Left ventricle myocardium superior (tissue), 1 donor: Measurements from ENCODE around the gene NAPB. TPM values are rescaled to one million over a fixed set of nuclear protein-coding genes. Genes with fewer than 3 reads are reported as not detected.

Experiments
- ATAC-seq: fragments of 200-7000 bp; cut with Tn5 transposase; one replicate; pipeline ENCODE4 v1.9.1; 2020; ENCODE audit warnings: mild to moderate bottlenecking, moderate library complexity
- DNase-seq: peaks from one replicate; pipeline ENCODE4 v3.0.0-alpha.2; 2020
- intact Hi-C: fragments of 100-400 bp; cut with micrococcal nuclease; formaldehyde crosslinking; loops from one replicate; pipeline ENCODE4 v1.11.0; 2022
- total RNA-seq: library from RNA; stranded (reverse); fragmentation: NEBNext Ultra II Directional; extraction: Animal tissue kit (Norgen Biotek cat#: 25700); gene quantifications from one replicate; pipeline ENCODE4 v1.2.1, GENCODE V29; 2021
- donor health status: DM: no; HTN: yes; CAD: no; lungs with severe emphysema.

NAPB gene
- total RNA-seq, 1 donor from 2014 or later, result 6.0 TPM

DNA sequence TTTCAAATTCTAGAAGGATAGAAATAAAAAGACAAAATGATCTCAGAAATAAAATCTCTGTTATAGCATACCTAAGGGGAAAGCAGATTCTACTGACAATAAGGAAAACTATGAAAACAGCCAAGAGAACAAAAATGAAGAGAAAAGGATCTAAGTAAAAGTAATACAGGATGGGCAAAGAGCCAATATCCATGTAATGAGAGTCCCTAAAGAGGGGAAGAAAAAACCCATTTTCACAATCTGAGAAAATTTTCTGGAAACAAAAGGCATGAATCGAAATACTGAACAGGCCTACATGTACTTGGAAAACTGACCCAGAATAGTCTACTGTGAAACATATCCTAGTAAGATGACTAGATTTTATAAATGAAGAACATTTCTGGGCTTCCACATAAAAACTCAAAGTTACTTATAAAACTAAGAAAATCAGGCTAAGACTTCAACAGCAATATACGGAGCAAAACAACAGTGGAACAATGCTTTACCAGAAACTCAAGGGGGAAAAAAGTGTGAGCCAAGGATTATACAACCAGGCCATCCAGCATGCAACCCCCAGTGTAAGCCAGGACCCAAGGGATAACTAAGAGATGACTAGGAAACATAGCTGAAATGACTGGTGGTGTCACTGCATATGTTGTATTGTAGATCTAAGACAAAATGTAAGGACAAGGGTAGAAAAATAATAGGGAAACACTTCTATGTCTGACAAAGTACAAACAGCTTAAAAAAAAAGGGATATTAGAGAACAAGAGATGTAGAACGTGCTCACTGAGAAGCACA is 10.2 kb downstream of the NAPB start:
- ATAC-seq (peak; percentile 18), DNase-seq (no peak)
- intact Hi-C loops, result loop anchor here (10.0 kb wide), 1 partner anchor 46 kb away; the partner anchor contains the start of gene GZF1

DNA sequence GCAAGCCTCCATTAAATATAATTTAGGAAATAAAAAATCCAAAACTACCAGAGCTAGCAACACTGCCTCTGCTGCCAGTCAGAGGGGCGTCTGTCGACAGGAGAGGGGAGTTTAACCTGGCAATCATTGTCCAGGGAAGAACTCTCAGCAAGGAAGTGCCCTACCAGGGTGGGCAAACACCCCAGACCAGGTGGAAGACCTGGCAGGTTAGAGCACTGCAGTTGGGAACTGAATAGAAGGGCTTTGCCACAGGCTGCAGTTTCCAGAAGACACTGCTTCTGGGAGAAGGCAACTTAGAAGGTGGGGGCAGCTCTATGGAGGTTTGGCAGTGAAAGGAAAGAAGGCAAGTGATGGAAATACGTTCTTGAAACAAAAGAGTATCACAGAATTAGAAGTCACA is 11.5 kb downstream of the NAPB start:
- intact Hi-C loops, result loop anchor here (10.0 kb wide), 1 partner anchor 45 kb away; the partner anchor contains the start of gene GZF1
- no peak for DNase-seq
- no peak for ATAC-seq

DNA sequence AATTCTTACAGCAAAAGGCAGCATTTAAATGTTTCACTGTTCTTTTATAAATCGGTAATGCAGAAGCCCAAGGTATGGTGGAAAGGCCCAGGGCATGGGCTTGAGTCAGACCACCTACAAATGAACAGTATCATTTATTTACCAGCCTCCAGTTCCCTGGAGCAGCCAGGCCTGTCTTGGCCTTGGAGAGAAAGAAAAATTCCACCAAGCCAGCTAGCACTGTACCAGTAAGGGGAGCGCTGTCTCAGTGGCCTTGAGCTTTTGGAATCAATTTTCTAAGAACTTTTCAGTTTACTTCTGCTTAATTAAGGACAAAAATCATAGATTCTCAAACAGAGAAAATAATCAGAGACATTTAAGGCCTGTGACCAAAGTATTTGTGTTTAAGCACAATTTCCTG is 12.3 kb downstream of the NAPB start:
- DNase-seq (no peak), ATAC-seq (peak; percentile 27)
- intact Hi-C loops, result no loop called here

DNA sequence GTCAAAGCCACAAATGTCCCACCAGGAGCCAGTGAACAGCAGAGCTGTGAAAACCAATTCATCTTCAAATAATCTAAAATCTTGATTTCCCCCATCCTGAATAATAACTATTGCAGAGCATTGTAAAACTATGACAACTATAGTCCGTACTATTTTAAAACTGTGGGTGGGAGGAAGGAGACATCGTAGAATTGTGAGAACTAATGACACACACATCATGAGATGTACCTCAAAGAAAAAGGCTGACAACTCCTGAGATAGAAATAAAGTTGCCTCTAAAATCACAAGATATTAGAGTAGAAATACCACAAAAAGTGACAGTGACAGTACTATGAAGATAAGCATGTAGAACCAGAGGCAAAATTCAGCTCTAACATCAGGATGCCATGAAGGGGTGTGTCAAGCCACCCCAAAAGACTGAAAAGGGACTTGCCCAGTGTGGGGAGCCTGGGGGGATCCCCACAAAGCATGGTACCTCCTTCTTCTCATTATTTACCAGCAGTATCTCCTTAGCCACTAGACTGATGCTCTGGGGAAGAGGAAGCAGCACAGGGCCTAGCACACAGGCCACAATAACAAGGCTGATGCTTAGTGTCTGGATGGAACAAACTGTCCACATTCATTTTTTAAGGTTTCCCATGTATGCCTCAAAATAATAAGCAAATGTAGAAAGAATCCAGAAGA is 13.4 kb downstream of the NAPB start:
- DNase-seq (no peak), ATAC-seq (no peak)
- intact Hi-C loops, result no loop called here

DNA sequence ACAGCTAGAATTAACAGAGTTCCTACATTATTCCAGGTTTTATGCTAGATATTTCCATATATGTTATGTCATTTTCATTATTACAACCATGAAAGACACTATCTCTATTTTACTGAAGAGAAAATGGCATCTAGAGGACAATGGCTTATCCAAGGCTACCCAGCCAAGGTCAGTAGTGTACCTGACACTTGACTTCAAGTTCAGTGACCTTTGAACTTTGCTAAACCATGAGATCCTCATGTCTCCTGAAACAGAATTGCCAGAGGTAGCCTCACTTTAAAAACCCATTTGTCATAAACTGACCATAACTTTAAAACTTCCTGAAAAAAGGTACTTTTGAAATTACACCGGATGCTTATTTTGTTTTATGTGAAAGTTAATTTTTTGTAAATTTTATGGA is 14.4 kb downstream of the NAPB start:
- DNase-seq (no peak), ATAC-seq (no peak)
- intact Hi-C loops, result no loop called here

DNA sequence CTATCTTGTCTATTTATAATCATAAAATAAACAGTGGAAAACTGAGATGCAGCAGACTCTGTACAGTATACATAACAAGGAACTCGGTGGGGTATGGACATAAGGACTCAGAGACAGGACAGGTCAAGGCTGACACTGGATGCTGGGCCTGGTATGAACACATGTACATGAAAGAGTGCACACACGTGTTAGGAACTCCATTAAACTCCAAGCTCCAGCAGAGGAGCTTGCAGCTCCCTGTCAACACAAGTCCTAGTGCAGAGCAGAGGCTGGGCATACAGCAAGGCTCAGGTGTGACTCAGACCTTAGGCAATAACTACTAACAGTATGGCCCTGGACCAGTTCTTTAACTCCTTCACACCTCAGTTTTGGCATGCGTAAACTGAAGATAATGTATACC is 17.1 kb downstream of the NAPB start:
- intact Hi-C loops, result no loop called here

DNA sequence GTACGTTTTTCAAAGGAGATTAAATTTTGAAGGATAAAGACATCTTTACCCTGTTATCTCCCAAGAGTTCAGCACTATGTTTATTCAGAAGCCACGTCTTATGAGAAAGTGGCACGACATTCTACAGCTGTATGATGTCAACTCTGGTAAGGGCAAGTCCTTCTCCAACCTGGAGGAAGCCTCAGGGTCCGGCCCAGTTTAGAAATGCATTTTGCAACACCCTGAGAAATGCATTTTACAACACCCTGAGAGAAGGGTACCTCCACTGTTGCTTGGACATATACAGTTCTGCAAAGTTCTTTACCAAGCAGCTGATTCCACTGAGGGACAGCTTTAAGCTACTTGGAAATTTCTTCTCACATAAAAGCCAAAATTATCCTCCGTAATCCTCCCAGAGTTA is 17.5 kb downstream of the NAPB start:
- intact Hi-C loops, result no loop called here
- no peak for DNase-seq
- ATAC-seq, result no peak

More for the DNA sequence above, 17.1 kb downstream of the NAPB start:
- DNase-seq, result no peak
- ATAC-seq, result peak; percentile 11

DNA sequence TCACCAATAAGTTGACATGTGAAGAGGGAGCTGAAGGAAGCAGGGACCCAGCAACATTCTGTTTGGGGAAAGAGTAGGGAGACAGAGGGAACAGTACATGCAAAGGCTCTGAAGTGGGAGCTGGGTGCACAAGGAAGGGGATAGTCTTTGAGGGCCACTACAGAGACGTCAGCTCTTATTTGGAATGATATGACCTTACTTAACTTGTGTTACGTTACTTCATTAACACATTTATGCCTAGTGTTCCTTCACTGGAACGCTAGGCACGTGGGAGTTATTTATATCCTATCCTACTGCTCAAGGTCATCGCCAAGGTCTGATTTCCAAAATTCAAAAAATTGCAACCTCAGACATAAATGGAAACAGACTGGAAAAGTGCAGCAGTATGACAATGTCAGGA is 20.2 kb downstream of the NAPB start:
- ATAC-seq, result peak; percentile 67
- no peak for DNase-seq
- intact Hi-C loops, result no loop called here

DNA sequence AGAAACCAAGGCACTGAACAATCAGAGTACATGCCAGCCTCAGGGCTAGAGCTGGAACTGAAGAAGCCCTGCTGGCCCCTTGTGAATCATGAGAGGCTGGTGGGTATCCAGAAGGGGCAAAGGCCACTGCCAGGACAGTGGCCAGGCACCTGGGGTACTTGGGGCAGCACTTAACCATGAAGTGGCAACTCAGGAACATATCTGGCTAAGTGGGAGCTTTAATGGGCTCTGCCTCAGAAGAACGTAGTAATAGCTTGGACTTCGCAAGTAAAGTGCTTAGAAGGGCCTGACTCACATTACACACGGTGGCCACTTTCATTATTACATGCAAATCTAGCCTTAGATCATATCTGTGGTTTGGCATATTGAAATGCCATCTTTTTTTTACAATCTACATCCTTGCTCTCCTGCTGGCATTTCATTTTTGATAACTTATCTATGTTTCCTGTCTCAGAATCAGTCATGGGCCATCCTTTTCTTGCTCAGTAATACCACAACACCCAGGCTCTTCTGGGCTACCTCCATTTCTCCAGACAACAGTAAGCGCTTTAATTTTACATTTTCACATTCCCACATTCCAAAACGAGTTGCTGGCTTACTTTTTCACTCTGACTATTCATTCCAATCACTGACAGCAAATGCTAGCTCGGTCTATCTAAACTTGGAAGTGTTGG is 21.6 kb downstream of the NAPB start:
- DNase-seq (no peak), ATAC-seq (peak; percentile 16)
- intact Hi-C loops, result no loop called here

DNA sequence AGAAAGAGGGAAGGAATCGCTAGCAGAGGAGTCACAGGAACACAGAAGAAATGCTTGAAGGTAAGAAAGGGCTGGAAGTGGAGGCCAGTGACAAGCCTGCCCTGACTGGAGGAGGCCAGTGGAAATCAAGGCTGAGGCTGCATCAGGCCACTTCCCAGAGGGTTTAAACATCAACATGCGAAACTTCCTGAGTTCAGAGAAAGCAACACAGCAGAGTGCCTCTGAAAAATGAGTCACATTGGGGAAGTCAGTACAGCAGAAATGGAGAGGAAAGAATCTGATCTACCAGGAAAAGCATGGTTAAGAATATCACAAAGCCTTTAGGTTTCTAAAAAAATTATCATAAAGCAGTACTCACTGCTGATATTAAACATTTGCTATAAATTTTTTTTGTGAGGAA is 23.3 kb downstream of the NAPB start:
- DNase-seq, result no peak
- intact Hi-C loops, result no loop called here
- peak; percentile 33 for ATAC-seq

DNA sequence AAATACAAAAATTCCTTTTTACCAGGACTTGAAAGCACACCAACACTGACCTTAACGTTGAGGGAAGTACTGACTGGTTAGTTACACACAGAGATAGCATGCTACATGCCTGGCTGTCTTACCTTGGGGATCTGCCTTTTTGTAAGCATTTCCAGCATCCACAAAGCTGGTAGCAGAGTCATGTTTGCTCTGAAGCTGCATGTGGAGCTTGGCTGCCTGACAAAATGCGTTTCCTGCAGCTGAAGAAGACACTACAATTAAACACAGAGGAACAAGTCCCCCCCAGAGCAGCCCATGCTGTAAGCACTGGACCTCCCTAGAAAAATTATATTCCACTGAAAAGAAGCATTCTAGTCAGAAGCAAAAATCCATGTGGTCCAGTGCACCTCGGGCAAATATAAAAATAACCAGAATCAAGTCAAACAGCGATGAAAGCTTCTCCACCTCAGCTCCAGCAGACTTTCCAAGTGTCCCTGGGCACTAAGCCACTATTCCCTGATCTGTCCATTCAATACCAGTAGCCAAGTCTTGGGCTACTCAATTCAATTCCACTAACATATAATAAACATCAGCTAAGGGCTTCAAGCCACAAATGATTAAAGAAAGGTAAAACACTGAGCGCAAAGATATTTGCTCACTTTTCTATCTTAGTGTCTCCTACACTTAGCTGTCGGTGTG is 24.2 kb downstream of the NAPB start:
- intact Hi-C loops, result no loop called here
- DNase-seq (no peak), ATAC-seq (peak; percentile 47)

DNA sequence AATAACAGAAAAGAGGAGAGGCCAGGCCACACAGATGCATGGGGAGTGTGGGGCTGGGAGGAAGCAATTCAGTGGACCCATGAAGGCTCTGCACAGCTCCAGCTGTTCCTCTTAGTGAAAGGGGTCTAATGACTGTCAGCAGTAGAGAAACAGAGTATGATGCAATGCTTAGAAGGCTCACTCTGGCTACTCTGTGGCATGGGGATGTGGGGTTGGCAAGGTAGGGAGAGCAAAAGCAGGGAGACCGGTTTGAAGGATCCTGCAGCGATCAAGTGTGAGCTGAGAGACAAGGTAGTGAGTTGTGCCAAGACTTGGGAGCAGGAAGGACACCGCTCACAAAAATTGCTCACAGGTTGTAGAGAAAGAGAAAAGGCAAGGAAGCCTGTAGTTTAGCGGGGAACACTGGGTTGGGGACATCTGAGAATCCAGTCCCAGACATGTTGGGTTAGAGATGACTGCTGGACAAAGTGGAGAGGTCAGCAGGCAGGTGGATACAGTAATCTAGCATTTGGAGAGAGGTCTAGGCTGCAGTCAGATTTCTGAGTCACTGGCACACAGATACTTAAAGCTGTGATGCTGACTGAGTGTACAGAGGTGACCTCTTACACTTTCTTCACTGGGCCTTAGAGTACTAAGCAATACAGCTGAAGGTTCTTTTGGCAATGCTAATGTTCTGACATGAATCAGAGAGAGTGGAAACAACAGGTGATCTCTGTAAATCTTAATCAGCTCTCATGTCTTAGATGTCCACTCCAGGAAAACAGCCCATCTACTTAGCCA is 27.1 kb downstream of the NAPB start:
- no peak for DNase-seq
- no peak for ATAC-seq
- intact Hi-C loops, result no loop called here

DNA sequence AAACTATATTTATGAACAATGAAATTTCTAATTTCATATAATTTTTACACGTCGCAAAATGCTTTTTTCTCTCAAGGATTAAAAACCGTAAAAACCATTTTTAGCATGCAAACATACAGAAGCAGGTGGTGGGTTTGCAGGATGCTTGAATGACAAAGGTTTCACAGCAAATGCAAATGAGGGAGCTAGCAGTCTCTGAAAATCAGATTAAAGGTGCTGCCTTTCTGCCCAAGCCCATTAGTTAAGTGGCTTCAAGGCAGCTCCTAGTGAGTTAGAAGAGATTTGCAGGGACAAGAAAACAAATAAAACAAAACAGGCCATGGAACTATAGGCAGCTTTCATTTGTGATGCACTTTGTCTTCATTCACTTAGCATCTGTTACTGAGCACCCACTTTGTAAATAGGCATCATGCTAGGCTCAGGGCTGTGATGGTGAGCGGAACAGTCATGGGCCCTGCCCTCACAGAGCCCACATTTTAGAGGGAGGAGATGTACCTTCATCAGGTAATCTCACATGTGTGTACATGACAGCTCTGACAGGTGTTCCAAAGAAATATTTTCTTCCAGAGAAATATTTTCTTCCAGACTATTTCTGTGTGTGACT is 29.5 kb downstream of the NAPB start:
- DNase-seq, result no peak
- intact Hi-C loops, result no loop called here
- ATAC-seq, result no peak

DNA sequence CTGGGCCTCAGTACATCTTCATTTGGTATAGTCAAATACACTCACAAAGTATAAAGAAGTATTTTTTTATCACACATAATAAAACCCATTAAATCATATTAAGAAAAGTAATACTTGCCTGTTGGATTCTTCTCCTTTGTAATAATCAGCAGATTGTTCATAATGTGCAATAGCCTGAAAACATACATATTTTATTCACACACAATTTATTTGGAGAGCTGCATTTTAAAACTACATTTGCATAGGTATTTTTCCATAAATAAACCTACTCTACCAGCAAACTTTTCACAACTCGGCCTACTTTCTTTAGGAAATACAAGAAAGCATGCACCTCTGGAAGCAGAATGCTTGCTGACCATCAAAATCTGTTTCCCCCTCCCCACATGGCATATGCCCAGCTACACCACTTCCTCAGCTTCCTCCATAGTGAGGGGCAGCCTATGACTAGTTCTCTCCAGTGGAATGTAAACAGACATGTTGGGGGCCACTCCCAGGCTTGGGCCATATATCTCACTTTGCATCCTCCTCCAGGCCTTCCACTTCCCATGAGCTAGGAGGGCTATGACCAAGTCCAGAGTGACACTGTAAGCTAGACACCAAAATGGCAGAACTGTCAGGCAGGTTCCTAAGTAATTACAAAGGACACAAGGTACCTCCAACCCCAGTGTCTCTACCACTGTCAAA is 31.1 kb downstream of the NAPB start:
- ATAC-seq (no peak), DNase-seq (no peak)

DNA sequence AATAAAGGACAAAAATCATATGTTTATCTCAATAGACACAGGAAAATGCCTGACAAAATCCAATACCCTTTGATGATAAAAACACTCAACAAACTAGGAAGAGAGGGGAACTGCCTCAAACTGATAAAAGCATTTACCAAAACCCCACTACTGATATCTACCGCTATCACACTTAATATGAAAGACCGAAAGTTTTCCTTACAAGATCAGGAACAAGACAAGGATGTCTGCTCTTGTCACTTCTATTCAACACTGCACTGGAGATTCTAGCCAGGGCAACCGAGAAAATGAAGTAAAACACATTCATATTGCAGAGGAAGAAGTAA is 34.2 kb downstream of the NAPB start:
- intact Hi-C loops, result no loop called here
- ATAC-seq (no peak), DNase-seq (no peak)

More for the DNA sequence above, 31.1 kb downstream of the NAPB start:
- intact Hi-C loops, result no loop called here

DNA sequence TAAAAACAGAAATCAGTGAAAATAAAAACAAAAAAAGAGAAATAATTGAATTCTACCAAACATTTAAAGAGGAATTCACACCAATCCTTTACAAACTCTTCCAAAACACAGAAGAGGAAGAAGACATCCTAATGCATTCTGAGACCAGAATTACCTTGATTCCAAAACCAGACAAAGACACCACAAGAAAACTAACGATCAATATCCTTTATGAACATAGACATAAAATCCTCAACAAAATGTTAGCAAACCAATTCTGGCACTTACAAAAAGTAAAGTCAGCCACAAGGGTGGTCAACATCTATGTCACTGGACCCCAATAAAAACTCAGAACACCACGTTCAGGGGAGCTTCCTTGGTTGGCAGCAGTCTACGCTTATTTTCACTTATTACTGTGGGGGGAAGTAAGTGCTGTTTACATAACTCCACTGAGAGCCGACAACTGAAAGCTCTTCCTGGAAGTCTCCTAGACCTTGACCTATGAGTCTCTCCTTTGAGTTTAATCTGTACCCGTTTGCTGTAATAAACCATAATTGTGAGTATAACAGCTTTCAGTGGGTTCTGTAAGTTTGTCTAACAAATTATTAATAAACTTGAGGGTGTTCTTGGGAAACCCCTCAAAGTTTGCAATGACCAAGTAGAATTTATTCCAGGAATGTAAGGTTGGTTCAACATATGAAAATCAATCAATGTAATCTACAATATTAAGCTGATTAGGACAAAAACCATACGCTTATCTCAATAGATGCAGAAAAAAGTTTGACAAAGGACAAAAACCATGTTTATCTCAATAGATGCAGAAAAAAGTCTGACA is 34.8 kb downstream of the NAPB start:
- ATAC-seq (no peak), DNase-seq (no peak)
- intact Hi-C loops, result no loop called here

DNA sequence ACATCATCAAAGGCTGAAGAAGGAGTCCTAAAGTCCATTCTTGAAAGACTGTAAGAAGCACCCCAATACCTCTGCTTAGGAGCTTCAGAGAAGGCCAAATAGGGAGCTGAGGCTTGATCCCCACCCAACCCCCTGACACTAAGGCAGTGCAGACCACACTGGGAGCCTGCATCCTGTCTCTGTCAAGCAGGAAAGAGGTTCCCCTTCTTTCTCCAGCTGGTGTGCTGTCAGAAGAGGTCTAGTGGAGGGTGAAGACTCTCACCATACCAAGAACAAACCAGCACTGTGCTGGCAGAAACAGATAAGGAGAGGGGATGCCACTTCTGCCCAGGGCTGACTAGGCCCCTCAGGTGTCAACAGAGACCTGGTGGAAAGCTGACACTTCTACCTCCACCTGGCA is 39.4 kb downstream of the NAPB start:
- no peak for DNase-seq
- intact Hi-C loops, result no loop called here
- ATAC-seq, result no peak
